Neural crest cell (in vitro differentiated cells): ENCODE results near the gene VSTM5. TPM values are rescaled to one million over a fixed set of nuclear protein-coding genes. Genes with fewer than 3 reads are reported as not detected.

Experiments used
- DNase-seq: peaks from one replicate; pipeline ENCODE4 v3.0.0; 2021; ENCODE audit warnings: low read depth, mixed read lengths, low spot score
- H3K27ac Mint-ChIP-seq: one replicate; pipeline ENCODE4 v1.8.0; 2021; ENCODE audit warnings: mild to moderate bottlenecking, mixed read lengths; ENCODE audit not compliant: unreplicated experiment
- H3K27me3 Mint-ChIP-seq: 2 replicates; pipeline ENCODE4 v1.8.0; 2021; ENCODE audit warnings: low read depth, mild to moderate bottlenecking, mixed read lengths
- H3K36me3 Mint-ChIP-seq: 2 replicates; pipeline ENCODE4 v1.8.0; 2021; ENCODE audit warnings: low read depth, mild to moderate bottlenecking, mixed read lengths
- H3K4me1 Mint-ChIP-seq: 2 replicates; pipeline ENCODE4 v1.8.0; 2021; ENCODE audit warnings: mixed read lengths
- H3K4me3 Mint-ChIP-seq: one replicate; pipeline ENCODE4 v1.8.0; 2021; ENCODE audit warnings: mild to moderate bottlenecking, mixed read lengths
- H3K9me3 Mint-ChIP-seq: 2 replicates; pipeline ENCODE4 v1.8.0; 2021; ENCODE audit warnings: mixed read lengths
- total RNA-seq: library from RNA; stranded (reverse); gene quantifications from 2 replicates; pipeline ENCODE4 v1.2.1, GENCODE V29; 2021
- TF ChIP-seq, protein P1 (sequence below): fragments of 200-600 bp; sonication (generic); conservative IDR thresholded peaks from 2 replicates; pipeline ENCODE4 v1.5.0; 2021; ENCODE audit warnings: antibody characterized with exemption, mild to moderate bottlenecking

Gene VSTM5
- total RNA-seq, 1 donor from 2014 or later, result not detected

DNA sequence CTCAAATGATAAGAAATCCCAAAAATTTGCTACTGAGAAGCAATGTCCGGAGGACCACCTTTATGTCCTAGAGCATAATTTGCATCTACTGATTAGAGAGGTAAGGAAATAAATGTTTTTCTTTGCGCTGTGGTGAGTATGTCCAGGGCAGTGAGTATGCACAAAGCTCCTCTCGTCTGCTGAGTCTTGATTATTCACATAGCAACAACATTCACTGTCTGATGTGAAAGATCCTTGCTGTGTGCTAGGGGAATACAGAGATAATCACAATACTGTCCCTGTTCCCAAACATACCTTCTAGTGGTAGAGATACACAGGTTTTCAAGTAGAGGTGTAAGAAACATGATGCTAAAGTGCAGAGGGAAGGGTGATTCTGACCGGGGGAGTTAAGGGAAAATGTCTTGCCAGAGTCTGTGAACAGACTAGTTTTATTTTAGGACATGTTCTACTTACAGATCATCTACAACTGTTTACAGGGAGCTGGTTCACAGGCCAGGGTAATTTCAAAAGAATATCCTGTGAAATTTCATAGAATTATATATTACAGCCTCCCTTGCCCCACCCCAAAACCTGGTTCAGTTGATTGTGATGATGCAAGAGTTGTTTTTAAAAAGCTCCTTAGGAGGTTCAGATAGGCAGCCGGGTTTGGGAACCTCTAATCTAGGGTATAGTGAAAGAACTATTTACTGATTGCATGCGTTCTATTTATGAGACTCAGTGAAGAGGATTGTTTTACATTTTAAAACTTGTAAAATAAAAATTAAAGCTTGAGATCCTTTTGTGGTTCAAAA lies 53.8 kb downstream of the VSTM5 start:
- Mint-ChIP-seq H3K36me3 (peaks cover 28% of the 10 kb centered on the region), H3K9me3 (no peaks in the 10 kb centered on the region), H3K27ac (no peak overlapping the region), H3K27me3 (no peaks in the 10 kb centered on the region), H3K4me3 (no peak overlapping the region), H3K4me1 (no peaks in the 10 kb centered on the region)
- TF ChIP-seq, protein P1, sequence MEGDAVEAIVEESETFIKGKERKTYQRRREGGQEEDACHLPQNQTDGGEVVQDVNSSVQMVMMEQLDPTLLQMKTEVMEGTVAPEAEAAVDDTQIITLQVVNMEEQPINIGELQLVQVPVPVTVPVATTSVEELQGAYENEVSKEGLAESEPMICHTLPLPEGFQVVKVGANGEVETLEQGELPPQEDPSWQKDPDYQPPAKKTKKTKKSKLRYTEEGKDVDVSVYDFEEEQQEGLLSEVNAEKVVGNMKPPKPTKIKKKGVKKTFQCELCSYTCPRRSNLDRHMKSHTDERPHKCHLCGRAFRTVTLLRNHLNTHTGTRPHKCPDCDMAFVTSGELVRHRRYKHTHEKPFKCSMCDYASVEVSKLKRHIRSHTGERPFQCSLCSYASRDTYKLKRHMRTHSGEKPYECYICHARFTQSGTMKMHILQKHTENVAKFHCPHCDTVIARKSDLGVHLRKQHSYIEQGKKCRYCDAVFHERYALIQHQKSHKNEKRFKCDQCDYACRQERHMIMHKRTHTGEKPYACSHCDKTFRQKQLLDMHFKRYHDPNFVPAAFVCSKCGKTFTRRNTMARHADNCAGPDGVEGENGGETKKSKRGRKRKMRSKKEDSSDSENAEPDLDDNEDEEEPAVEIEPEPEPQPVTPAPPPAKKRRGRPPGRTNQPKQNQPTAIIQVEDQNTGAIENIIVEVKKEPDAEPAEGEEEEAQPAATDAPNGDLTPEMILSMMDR, result no peak
- no peak for DNase-seq

DNA sequence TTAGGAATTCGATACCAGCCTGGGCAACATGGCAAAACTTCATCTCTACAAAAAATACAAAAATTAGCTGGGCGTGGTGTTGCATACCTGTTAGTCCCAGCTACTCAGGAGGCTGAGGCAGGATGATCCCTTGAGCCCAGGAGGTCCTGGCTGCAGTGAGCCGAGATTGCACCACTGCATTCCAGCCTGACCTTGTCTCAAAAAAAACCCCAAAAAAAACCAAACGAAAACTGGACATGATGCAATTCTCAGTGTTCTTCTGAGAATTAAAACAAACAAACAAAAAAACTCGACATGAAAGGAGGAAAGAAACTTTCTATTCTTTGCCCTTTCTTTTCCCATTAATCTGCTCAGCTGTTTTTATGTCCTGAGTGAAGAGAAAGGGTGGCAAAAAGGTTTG lies 58.9 kb downstream of the VSTM5 start:
- Mint-ChIP-seq H3K4me3 (no peak overlapping the region), H3K27ac (no peak overlapping the region), H3K36me3 (peaks cover 26% of the 10 kb centered on the region), H3K9me3 (no peaks in the 10 kb centered on the region), H3K4me1 (peaks cover 16% of the 10 kb centered on the region), H3K27me3 (no peaks in the 10 kb centered on the region)
- TF ChIP-seq, protein P1, result no peak
- DNase-seq, result no peak

DNA sequence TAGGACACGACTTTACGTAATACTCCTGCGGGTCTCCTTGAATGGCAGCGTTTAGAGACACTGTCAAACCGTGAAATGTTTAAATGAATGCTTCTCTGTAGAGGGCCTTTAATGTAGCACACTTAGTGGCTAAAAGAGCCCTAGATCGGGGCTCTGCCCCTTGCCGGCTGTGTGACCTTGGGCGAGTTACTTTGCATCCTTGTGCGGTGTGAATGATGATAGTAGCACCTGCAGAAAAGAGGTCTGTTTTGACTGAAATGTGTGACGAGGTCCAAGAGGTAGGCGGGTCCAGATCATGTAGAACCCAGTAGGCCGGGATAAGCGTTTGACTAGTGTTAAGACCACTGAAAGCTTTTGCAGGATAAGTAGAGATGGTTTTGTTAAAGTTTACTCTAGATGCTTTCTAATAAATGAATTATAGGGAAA lies 65.5 kb downstream of the VSTM5 start:
- no peak for DNase-seq
- Mint-ChIP-seq H3K4me1 (peaks cover 48% of the 10 kb centered on the region), H3K27ac (peak overlapping the region; percentile 98), H3K9me3 (no peaks in the 10 kb centered on the region), H3K4me3 (peak overlapping the region; percentile 98), H3K27me3 (no peaks in the 10 kb centered on the region), H3K36me3 (peaks cover 11% of the 10 kb centered on the region)
- TF ChIP-seq, protein P1, result peak; percentile 29

DNA sequence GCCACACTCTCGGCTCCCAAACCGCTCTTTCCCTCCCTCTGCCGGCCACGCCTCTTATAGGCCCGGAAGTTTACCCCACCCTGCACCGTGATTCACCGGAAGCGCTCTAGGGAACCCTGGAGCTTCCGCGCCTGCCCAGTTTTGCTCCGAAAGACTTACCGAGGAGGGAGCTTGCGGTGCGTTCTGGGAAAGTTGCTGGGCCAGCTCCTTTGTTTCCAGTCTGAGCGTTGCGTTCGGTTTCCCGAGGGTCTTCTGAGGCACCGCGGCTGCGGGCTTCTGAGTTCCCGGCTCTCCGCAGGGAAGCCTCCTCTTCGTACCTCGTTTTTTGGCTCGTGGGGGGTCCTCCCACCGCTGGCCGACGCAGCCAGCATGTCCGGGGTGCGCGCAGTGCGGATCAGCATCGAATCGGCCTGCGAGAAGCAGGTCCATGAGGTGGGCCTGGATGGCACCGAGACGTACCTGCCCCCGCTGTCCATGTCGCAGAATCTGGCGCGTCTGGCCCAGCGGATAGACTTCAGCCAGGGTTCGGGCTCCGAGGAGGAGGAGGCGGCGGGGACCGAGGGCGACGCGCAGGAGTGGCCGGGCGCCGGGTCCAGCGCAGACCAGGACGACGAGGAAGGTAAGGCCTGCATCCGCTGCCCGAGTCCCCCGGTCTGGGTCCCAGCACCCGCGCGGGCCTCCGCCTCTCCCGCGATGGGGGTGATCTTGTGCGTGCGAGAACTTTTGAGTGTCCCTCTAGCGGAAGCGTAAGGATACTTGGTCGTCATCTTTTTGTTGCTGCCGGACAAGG lies 66.1 kb downstream of the VSTM5 start, which contains the start of gene MED17:
TSS of gene MED17 (plus strand) at position 138 of the 790 bp plus-strand sequence. CDS start at position 370, 232 bp downstream.
- H3K9me3 Mint-ChIP-seq, result no peaks in the 10 kb centered on the region
- TF ChIP-seq, protein P1, result peak; percentile 63
- H3K4me3 Mint-ChIP-seq, result peak within 1 kb of the TSS; percentile 98
- no peaks in the 10 kb centered on the region for H3K27me3 Mint-ChIP-seq
- peaks cover 48% of the 10 kb centered on the region for H3K4me1 Mint-ChIP-seq
- H3K27ac Mint-ChIP-seq, result peak within 1 kb of the TSS; percentile 98
- H3K36me3 Mint-ChIP-seq, result peaks cover 8% of the 10 kb centered on the region
- peak; percentile 86 for DNase-seq

DNA sequence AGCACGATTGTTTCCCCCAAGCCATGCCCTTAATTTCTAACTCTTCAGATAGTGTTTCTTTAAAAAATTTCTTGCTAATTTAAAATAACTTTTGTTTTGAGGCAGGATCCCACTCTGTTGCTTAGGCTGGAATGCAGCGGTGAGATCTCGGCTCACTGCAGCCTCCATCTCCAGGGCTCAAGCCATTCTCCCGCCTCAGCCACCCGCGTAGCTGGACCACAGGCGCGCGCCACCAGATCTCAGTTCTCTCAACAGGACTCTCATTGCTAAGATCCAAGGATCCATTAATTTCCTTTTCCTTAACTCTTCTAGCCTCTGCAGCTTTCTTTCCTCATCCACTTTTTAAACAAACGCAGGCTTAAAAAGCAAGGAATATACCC lies 66.7 kb downstream of the VSTM5 start:
- peaks cover 48% of the 10 kb centered on the region for H3K4me1 Mint-ChIP-seq

More for the DNA sequence above, 66.7 kb downstream of the VSTM5 start:
- Mint-ChIP-seq H3K27me3 (no peaks in the 10 kb centered on the region), H3K9me3 (no peaks in the 10 kb centered on the region), H3K4me3 (peak overlapping the region; percentile 98), H3K27ac (peak overlapping the region; percentile 93), H3K36me3 (peaks cover 7% of the 10 kb centered on the region)
- DNase-seq, result no peak
- TF ChIP-seq, protein P1, result peak; percentile 39
